T47D (cell line): ENCODE results near the gene ABHD8.

Source experiments
- DNase-seq, 2 experiments: peaks; one replicate each; pipeline versions ENCODE4 v3.0.0 to v3.0.0-alpha.2; 2011 to 2012; ENCODE audit warnings: low read depth in 1 of 2, low spot score in 1 of 2
- JUND ChIP-seq: IDR thresholded peaks from 2 replicates; pipeline ENCODE4 v1.6.1; 2012; ENCODE audit warnings: low read depth
- in situ Hi-C: cut with HindIII; loops from 2 replicates; pipeline ENCODE4 v1.10.0; 2016; ENCODE audit warnings: low sequenced_read_pairs, low pct_unique_long_range_greater_than_20kb

The ABHD8 gene

GRCh38 chr19:17323964-17324332, 20.7 kb upstream of the ABHD8 start:
- in situ Hi-C loops, result no loop called here
- DNase-seq, result no peak
- no peak for TF ChIP-seq JUND

DNA sequence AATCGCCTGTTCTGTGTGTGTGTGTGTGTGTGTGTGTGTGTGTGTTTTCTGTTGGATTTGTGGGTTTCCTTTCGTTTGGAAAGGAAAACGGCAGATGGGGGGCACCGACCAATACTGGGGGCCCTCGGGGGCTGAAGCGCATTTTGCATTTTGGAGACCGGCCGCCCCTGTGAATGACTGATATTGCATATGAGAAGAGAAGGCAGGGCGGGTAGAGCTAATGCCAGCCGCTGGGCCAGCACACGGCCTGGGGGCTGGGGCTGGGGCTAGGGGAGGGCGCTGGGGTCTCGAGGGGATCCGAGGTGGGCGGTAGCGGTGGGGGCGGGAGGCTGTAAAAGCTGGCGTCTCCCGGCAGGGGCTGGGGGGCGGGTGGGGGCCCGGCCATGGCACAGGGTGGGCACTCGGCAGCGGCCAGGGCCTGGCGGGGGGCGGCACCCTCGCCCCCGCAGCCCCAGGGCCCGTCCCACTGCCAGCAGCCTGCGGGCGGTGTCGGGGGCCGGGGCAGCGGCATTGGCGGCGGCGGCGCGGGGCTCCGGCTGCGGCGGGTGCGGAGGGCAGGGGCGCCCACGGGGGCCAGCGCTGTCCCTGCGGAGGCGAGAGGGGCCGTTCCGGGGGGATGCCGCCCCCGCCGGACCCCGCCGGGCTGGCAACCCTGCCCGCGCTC, 20.2 kb upstream of the ABHD8 start:
- in situ Hi-C loops, result no loop called here
- TF ChIP-seq JUND, result no peak
- DNase-seq, result no peak

- in situ Hi-C loops, result no loop called here
- no peak for TF ChIP-seq JUND
- DNase-seq, result no peak
Observed at GRCh38 chr19:17322854-17323253, 19.6 kb upstream of the ABHD8 start.

DNA sequence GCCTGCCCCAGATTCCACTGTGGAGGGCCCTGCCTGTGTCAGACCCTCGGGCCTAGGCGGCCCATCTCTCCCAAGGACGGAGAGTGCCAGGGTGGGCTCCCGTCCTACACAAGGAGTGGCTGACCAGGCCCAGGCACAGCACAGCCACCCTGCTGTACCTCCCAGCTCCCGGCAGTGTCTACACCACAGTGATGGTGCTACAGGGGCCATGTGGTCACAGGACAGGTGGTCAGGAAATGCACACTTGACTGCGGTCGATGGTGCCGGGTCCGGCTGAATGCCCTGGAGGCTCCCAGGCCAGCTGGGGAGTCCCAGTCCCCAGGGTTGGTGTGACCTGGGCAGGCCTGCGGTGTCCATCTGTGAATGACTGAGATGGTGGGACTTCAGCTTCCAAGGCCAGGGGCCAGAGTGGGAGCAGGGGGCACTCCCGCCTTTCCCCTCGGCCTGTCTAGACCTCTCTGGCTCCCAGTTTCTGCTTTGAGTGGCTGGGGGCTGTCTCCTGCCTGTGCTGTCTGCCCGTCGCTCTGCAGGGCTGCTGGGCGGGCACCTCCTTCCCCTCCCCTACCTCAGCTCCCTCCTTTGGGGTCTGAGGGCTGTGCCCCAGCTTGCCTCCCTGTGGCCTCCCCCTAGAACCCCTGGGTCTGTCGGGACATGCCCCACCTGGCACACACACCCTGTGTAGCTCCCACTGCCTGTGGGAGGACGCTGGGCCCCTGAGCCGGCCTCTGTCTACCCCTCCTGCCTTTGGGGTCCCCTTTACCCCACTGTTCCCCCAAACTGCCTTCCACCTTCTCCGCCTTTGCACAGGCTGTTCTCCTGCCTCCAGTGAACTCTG, 18.6 kb upstream of the ABHD8 start:
- in situ Hi-C loops, result no loop called here
- no peak for TF ChIP-seq JUND
- no peak for DNase-seq

GRCh38 chr19:17320435-17320834, 17.2 kb upstream of the ABHD8 start:
- in situ Hi-C loops, result no loop called here
- no peak for TF ChIP-seq JUND
- no peak for DNase-seq

GRCh38 chr19:17319473-17320238, 16.4 kb upstream of the ABHD8 start:
- DNase-seq, result no peak
- TF ChIP-seq JUND, result no peak
- in situ Hi-C loops, result no loop called here

- in situ Hi-C loops, result no loop called here
Observed at GRCh38 chr19:17318966-17319365, 15.7 kb upstream of the ABHD8 start.

DNA sequence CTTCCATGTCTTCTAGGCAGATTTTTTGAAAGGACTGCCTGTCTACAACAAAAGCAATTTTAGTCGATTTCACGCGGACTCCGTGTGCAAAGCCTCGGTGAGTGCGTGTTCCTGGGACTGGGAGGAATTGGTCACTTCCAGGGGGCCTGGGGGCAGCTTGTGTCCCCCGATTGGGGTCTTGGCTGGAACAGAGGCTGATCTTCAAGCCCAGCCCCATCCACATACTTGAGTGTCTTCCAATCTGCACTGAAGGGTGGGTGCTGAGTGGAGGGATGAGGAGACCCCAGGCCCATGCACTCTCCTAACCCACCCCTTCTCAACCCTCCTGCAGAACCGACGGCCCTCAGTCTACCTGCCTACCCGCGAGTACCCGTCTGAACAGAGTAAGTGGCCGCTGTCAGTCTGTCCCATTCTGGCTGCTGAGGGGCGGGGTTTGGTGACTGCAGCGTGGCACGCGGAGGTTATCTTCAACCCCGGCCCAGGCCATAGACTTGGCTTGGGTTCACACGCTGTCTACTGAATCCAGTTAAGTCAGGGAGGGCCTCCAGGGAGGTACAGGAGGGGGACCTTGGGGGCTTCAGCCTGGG, 10.9 kb upstream of the ABHD8 start:
- DNase-seq, result no peak
- in situ Hi-C loops, result no loop called here
- TF ChIP-seq JUND, result no peak

More at GRCh38 chr19:17318966-17319365, 15.7 kb upstream of the ABHD8 start:
- no peak for DNase-seq
- TF ChIP-seq JUND, result no peak

GRCh38 chr19:17312189-17313113, 9.2 kb upstream of the ABHD8 start:
- no peak for TF ChIP-seq JUND
- no peak for DNase-seq
- in situ Hi-C loops, result no loop called here

- TF ChIP-seq JUND, result no peak
- no peak for DNase-seq
- in situ Hi-C loops, result no loop called here
Observed at GRCh38 chr19:17311455-17312188, 8.4 kb upstream of the ABHD8 start.

DNA sequence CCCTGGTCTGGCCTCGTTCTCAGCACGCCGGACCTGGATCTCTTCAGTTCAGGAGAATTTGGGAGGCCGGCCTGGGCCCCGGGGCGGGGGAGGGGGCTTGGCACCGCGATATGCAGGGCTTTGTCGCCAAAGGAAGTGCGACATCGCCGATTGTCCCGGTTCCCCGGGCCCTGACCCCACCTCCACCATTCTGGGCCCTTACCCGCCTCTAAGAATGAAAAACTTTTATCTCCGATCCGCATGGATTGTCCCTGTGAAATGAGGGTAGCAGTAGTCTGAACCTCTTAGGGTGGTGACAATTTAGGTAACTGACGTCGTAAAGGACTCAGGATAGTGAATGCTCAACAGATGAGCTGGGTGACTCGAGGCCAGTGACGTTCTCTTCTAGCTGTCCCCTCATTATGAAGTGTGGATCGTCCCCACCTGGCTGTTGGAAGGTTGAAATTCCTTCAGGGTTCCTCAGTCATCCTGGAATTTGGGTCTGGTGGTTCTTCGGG, 6.8 kb upstream of the ABHD8 start:
- DNase-seq, result no peak
- no peak for TF ChIP-seq JUND
- in situ Hi-C loops, result no loop called here
